Glutamatergic neuron (in vitro differentiated cells): ENCODE results near the gene EPB41L4B. TPM values are rescaled to one million over a fixed set of nuclear protein-coding genes. Genes with fewer than 3 reads are reported as not detected.

Source experiments
- DNase-seq: peaks from one replicate; pipeline ENCODE4 v3.0.0; 2022
- H3K27ac Mint-ChIP-seq: one replicate; pipeline ENCODE4 v1.8.0; 2020; ENCODE audit warnings: mild to moderate bottlenecking, mixed read lengths, inconsistent platforms; ENCODE audit not compliant: unreplicated experiment
- H3K27me3 Mint-ChIP-seq: one replicate; pipeline ENCODE4 v1.8.0; 2020; ENCODE audit warnings: mild to moderate bottlenecking, moderate library complexity, mixed read lengths, inconsistent platforms; ENCODE audit not compliant: unreplicated experiment
- H3K36me3 Mint-ChIP-seq: one replicate; pipeline ENCODE4 v1.8.0; 2020; ENCODE audit warnings: mild to moderate bottlenecking, mixed read lengths, inconsistent platforms; ENCODE audit not compliant: unreplicated experiment
- H3K4me1 Mint-ChIP-seq: one replicate; pipeline ENCODE4 v1.8.0; 2020; ENCODE audit warnings: mild to moderate bottlenecking, low read depth, mixed read lengths, inconsistent platforms; ENCODE audit not compliant: unreplicated experiment
- H3K4me3 Mint-ChIP-seq: one replicate; pipeline ENCODE4 v1.8.0; 2020; ENCODE audit warnings: mild to moderate bottlenecking, mixed read lengths, inconsistent platforms; ENCODE audit not compliant: unreplicated experiment
- H3K9me3 Mint-ChIP-seq: one replicate; pipeline ENCODE4 v1.8.0; 2020; ENCODE audit warnings: mild to moderate bottlenecking, moderate library complexity, mixed read lengths, inconsistent platforms; ENCODE audit not compliant: unreplicated experiment
- CTCF ChIP-seq: fragments of 200-600 bp; sonication (generic); IDR thresholded peaks from one replicate; pipeline ENCODE4 v1.5.0; 2021; ENCODE audit not compliant: partially characterized antibody, unreplicated experiment
- total RNA-seq: library from RNA; stranded (reverse); fragmentation: NEBNext Ultra II Directional; extraction: Animal tissue kit (Norgen Biotek cat#: 25700); gene quantifications from one replicate; pipeline ENCODE4 v1.2.1, GENCODE V29; 2021; ENCODE audit not compliant: unreplicated experiment

The EPB41L4B gene
- total RNA-seq, 1 donor from 2014 or later: 10.0 TPM

DNA sequence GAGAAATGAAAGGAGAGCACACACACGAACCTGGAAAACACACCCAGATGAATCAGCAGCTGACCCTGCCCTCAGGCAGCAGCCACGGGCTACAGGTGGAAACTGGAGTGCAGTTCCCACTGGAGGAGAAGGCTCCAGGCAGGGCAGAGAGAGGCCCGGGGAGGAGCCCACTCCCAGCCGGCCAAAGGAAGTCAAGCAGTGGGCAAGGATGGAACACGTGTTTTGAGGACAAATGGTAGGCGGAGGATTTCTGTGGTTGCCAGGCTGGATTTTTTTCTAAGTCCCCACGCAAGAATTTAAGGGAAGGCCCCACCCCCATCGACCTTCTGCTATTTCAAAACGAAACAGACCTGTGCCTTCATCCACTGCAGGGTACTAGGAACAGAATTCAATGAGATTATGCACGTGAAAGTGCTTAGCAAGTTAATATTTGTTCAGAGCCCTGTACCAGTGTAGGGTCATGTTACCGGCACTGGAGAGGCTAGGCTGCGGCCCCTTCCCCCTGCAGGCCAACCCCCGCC, 6.8 kb downstream of the EPB41L4B start:
- Mint-ChIP-seq H3K4me3 (no peak overlapping the region), H3K27me3 (peaks cover 6% of the 10 kb centered on the region), H3K36me3 (no peaks in the 10 kb centered on the region), H3K27ac (no peak overlapping the region), H3K9me3 (peaks cover 15% of the 10 kb centered on the region), H3K4me1 (peaks cover 74% of the 10 kb centered on the region)
- no peak for DNase-seq
- TF ChIP-seq CTCF: no peak

DNA sequence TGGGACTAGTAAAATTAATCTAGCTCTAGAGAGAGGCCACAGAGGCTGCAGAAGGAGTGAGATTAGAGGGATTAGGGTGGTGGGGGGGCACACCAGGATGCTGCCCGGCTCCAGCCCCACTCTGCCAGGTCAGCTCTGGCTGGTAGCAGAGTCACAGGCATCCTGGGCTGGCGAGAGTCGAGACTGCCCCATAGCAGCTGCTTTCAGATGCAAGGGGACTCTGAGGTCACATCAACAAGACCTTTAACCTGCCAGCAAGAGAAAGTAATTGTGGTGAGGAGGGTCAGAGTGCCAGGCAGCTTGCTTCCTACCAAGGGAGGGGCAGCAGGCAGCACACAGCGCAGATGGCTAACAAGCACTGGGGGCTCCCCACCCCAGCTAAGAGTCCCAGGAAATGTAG, 7.5 kb downstream of the EPB41L4B start:
- Mint-ChIP-seq H3K4me1 (peaks cover 68% of the 10 kb centered on the region), H3K27me3 (peaks cover 6% of the 10 kb centered on the region), H3K9me3 (peaks cover 12% of the 10 kb centered on the region), H3K36me3 (no peaks in the 10 kb centered on the region), H3K4me3 (peak overlapping the region; percentile 61), H3K27ac (peak overlapping the region; percentile 65)
- no peak for TF ChIP-seq CTCF
- no peak for DNase-seq

DNA sequence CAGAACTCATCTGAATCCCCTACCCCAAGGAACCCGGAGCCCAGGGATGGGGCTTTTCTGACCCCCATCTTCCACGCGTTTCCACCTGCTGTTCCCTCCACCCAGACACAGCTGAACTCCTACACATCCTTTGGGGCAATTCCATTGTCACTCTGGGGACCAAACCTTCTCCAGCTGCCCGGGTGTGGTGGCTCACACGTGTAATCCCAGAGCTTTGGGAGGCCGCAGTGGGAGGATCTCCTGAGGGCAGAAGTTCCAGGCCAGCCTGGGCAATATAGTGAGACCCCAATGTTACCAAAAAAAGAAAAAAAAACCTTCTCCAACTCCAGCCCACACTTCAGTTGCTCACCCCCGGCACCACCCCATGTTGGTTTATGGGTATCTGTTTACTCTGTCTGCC, 8.1 kb downstream of the EPB41L4B start:
- H3K9me3 Mint-ChIP-seq: peaks cover 9% of the 10 kb centered on the region
- TF ChIP-seq CTCF: no peak
- H3K36me3 Mint-ChIP-seq: no peaks in the 10 kb centered on the region
- peak overlapping the region; percentile 61 for H3K4me3 Mint-ChIP-seq
- peaks cover 6% of the 10 kb centered on the region for H3K27me3 Mint-ChIP-seq
- peak overlapping the region; percentile 65 for H3K27ac Mint-ChIP-seq
- DNase-seq: no peak
- peaks cover 63% of the 10 kb centered on the region for H3K4me1 Mint-ChIP-seq

DNA sequence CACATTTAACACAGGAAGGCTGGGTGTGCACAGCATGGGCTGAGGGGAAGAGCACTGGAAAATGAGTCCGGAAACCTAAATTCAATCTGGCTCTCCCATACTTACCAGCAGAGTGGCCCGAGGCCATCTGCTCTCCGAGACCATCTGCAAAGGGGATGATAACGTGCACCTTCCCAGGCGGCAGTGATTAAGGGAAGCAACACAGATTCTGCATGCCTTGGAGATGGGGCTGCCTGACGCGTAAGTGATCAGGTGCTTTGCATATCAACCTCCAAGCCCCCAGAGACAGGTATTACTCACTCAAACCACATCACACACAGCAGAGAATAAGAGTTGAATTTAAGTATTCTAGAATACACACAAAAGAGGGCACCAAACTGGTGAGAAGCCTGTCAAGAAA, 9.1 kb downstream of the EPB41L4B start:
- peak overlapping the region; percentile 69 for H3K4me3 Mint-ChIP-seq
- no peaks in the 10 kb centered on the region for H3K36me3 Mint-ChIP-seq
- peaks cover 9% of the 10 kb centered on the region for H3K9me3 Mint-ChIP-seq
- DNase-seq: peak; percentile 74
- peaks cover 61% of the 10 kb centered on the region for H3K4me1 Mint-ChIP-seq
- peak overlapping the region; percentile 90 for H3K27ac Mint-ChIP-seq
- peaks cover 6% of the 10 kb centered on the region for H3K27me3 Mint-ChIP-seq
- no peak for TF ChIP-seq CTCF

DNA sequence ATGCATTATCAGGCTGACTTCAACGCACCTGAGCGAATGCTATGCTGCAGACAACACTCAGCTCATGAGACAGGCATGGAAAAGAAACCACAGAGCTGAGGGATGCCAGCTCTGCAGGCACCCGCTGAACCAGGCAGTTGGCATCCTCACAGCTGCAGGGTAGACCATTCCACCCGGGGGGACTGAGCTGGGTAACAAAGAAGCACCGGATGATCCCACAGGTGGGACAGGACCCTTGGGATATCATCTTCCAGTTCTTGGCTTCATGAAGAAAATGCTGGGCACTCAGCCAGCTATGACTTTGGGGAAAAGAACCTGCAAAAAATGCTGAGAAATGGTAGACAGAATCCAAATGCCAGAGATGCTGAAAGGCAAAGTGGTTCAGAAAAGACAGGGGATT, 9.6 kb downstream of the EPB41L4B start:
- peaks cover 6% of the 10 kb centered on the region for H3K27me3 Mint-ChIP-seq
- H3K36me3 Mint-ChIP-seq: no peaks in the 10 kb centered on the region
- peak overlapping the region; percentile 90 for H3K27ac Mint-ChIP-seq
- H3K9me3 Mint-ChIP-seq: peaks cover 8% of the 10 kb centered on the region
- no peak for DNase-seq
- H3K4me1 Mint-ChIP-seq: peaks cover 57% of the 10 kb centered on the region
- peak overlapping the region; percentile 69 for H3K4me3 Mint-ChIP-seq
- no peak for TF ChIP-seq CTCF
